Neural cell (in vitro differentiated cells): ENCODE data around the gene UBASH3B.

Experiments used
- CTCF ChIP-seq: fragments of 450-650 bp; IDR thresholded peaks from 2 replicates; pipeline ENCODE4 v1.5.1; 2014; ENCODE audit warnings: antibody characterized with exemption, mild to moderate bottlenecking, moderate library complexity; ENCODE audit not compliant: poor library complexity, severe bottlenecking
- EZH2 ChIP-seq: fragments of 200-600, 300-800 bp; shearing (Covaris generic), sonication (generic); IDR thresholded peaks from 2 replicates; pipeline ENCODE4 v1.6.1; 2014; ENCODE audit warnings: antibody characterized with exemption, low read length, borderline replicate concordance, mild to moderate bottlenecking; ENCODE audit not compliant: insufficient read depth, poor library complexity, severe bottlenecking
- MXI1 ChIP-seq: fragments of 450-650 bp; conservative IDR thresholded peaks from 2 replicates; pipeline ENCODE4 v1.6.1; 2014; ENCODE audit warnings: antibody characterized with exemption, mild to moderate bottlenecking; ENCODE audit not compliant: poor library complexity, severe bottlenecking
- POLR2AphosphoS5 ChIP-seq: IDR thresholded peaks from 2 replicates; pipeline ENCODE4 v1.6.1; 2012

GRCh38 chr11:122772945-122773344, 117.4 kb downstream of the UBASH3B start:
- TF ChIP-seq CTCF (no peak), POLR2AphosphoS5 (no peak), EZH2 (no peak), MXI1 (no peak)
